HG03565 (cell line): ENCODE measurements around the gene OMA1.
"Not testable (repeated sequence)": the region's sequence is repeated elsewhere in the genome, so short reads cannot be mapped to it uniquely, and the experiment has no call there.

Experiments used
- ATAC-seq: cut with Tn5 transposase; IDR thresholded peaks from one replicate; pipeline ENCODE4 v1.9.1; 2021; ENCODE audit warnings: mild to moderate bottlenecking, moderate library complexity; ENCODE audit not compliant: unreplicated experiment

Gene OMA1

GRCh38 chr1:58546520-58547308, at the start of gene OMA1:
Gene OMA1 (minus strand): TSS chr1:58546726. CDS start chr1:58539294, 7,432 bp downstream.
- ATAC-seq: peak; percentile 95

GRCh38 chr1:58594546-58594945, 48.0 kb upstream of the OMA1 start:
- ATAC-seq: no peak

- ATAC-seq: no peak
Measured at GRCh38 chr1:58592522-58593134, 46.1 kb upstream of the OMA1 start.

GRCh38 chr1:58591806-58592205, 45.3 kb upstream of the OMA1 start:
- no peak for ATAC-seq

GRCh38 chr1:58590019-58590418, 43.5 kb upstream of the OMA1 start:
- ATAC-seq: no peak

- no peak for ATAC-seq
Measured at GRCh38 chr1:58588396-58588795, 41.9 kb upstream of the OMA1 start.

GRCh38 chr1:58587667-58588066, 41.1 kb upstream of the OMA1 start:
- no peak for ATAC-seq

- no peak for ATAC-seq
Measured at GRCh38 chr1:58586271-58586670, 39.7 kb upstream of the OMA1 start.

- ATAC-seq: no peak
Measured at GRCh38 chr1:58585581-58586151, 39.1 kb upstream of the OMA1 start.

- ATAC-seq: no peak
Measured at GRCh38 chr1:58585166-58585565, 38.6 kb upstream of the OMA1 start.

GRCh38 chr1:58584082-58584895, 37.8 kb upstream of the OMA1 start:
- ATAC-seq: peak; percentile 67

GRCh38 chr1:58583496-58583895, 37.0 kb upstream of the OMA1 start:
- ATAC-seq: no peak

GRCh38 chr1:58582143-58582542, 35.6 kb upstream of the OMA1 start:
- not testable (repeated sequence) for ATAC-seq

GRCh38 chr1:58581641-58582040, 35.1 kb upstream of the OMA1 start:
- ATAC-seq: no peak

- ATAC-seq: no peak
Measured at GRCh38 chr1:58580186-58580585, 33.7 kb upstream of the OMA1 start.

GRCh38 chr1:58577654-58578030, 31.1 kb upstream of the OMA1 start:
- no peak for ATAC-seq

- ATAC-seq: no peak
Measured at GRCh38 chr1:58576727-58577653, 30.5 kb upstream of the OMA1 start, which contains the start of gene TACSTD2. Gene TACSTD2 (minus strand): TSS chr1:58577252. CDS start chr1:58577156, 96 bp downstream.

GRCh38 chr1:58576325-58576726, 29.8 kb upstream of the OMA1 start:
- ATAC-seq: no peak

- ATAC-seq: no peak
Measured at GRCh38 chr1:58575551-58576324, 29.2 kb upstream of the OMA1 start.
